ENCODE data around the gene SPRED1.

Gene SPRED1

GRCh38 chr15:38254051-38254883 lies 1.6 kb downstream of the SPRED1 start:
- in situ Hi-C loops (cut with HindIII; ENCODE audit: low pct_ligation_motif_present, low sequenced_read_pairs): no loop called here
- Histone ChIP-seq H3K4me3 (ENCODE audit: low read depth, low read length) (peak overlapping the region; percentile 90), H3K27ac (peak overlapping the region; percentile 86), H3K36me3 (replicated peaks) (no peaks in the 10 kb centered on the region), H3K27me3 (replicated peaks) (no peaks in the 10 kb centered on the region)
- TF ChIP-seq CTCF (IDR thresholded peaks at IDR 0.05; ENCODE audit: low read depth, low read length, missing control alignments): no peak
- peak; percentile 57 for DNase-seq

- in situ Hi-C loops (cut with HindIII; ENCODE audit: low pct_ligation_motif_present, low sequenced_read_pairs): no loop called here
- DNase-seq: no peak
- H3K27ac ChIP-seq: no peak overlapping the region
- H3K36me3 ChIP-seq (replicated peaks): no peaks in the 10 kb centered on the region
- H3K27me3 ChIP-seq (replicated peaks): no peaks in the 10 kb centered on the region
- peak overlapping the region; percentile 90 for H3K4me3 ChIP-seq (ENCODE audit: low read depth, low read length)
- TF ChIP-seq CTCF (IDR thresholded peaks at IDR 0.05; ENCODE audit: low read depth, low read length, missing control alignments): no peak
Measured at GRCh38 chr15:38255690-38256089, 3.1 kb downstream of the SPRED1 start.

- no peak overlapping the region for H3K27ac ChIP-seq
- no peaks in the 10 kb centered on the region for H3K36me3 ChIP-seq (replicated peaks)
- in situ Hi-C loops (cut with HindIII; ENCODE audit: low pct_ligation_motif_present, low sequenced_read_pairs): no loop called here
- no peak for DNase-seq
- TF ChIP-seq CTCF (IDR thresholded peaks at IDR 0.05; ENCODE audit: low read depth, low read length, missing control alignments): no peak
- H3K27me3 ChIP-seq (replicated peaks): no peaks in the 10 kb centered on the region
- H3K4me3 ChIP-seq (ENCODE audit: low read depth, low read length): peak overlapping the region; percentile 90
Measured at GRCh38 chr15:38257676-38258075, 5.0 kb downstream of the SPRED1 start.

- in situ Hi-C loops (cut with HindIII; ENCODE audit: low pct_ligation_motif_present, low sequenced_read_pairs): no loop called here
- H3K27me3 ChIP-seq (replicated peaks): no peaks in the 10 kb centered on the region
- H3K27ac ChIP-seq: no peak overlapping the region
- H3K4me3 ChIP-seq (ENCODE audit: low read depth, low read length): no peak overlapping the region
- no peaks in the 10 kb centered on the region for H3K36me3 ChIP-seq (replicated peaks)
- no peak for DNase-seq
- TF ChIP-seq CTCF (IDR thresholded peaks at IDR 0.05; ENCODE audit: low read depth, low read length, missing control alignments): no peak
Measured at GRCh38 chr15:38259134-38259533, 6.5 kb downstream of the SPRED1 start.

- Histone ChIP-seq H3K4me3 (ENCODE audit: low read depth, low read length) (no peak overlapping the region), H3K27me3 (replicated peaks) (no peaks in the 10 kb centered on the region), H3K36me3 (replicated peaks) (no peaks in the 10 kb centered on the region), H3K27ac (no peak overlapping the region)
- in situ Hi-C loops (cut with HindIII; ENCODE audit: low pct_ligation_motif_present, low sequenced_read_pairs): no loop called here
- DNase-seq: peak; percentile 63
- TF ChIP-seq CTCF (IDR thresholded peaks at IDR 0.05; ENCODE audit: low read depth, low read length, missing control alignments): peak; percentile 43
Measured at GRCh38 chr15:38260077-38260476, 7.4 kb downstream of the SPRED1 start.

- in situ Hi-C loops (cut with HindIII; ENCODE audit: low pct_ligation_motif_present, low sequenced_read_pairs): no loop called here
- DNase-seq: no peak
- Histone ChIP-seq H3K36me3 (replicated peaks) (no peaks in the 10 kb centered on the region), H3K27ac (no peak overlapping the region), H3K4me3 (ENCODE audit: low read depth, low read length) (no peak overlapping the region), H3K27me3 (replicated peaks) (no peaks in the 10 kb centered on the region)
- no peak for TF ChIP-seq CTCF (IDR thresholded peaks at IDR 0.05; ENCODE audit: low read depth, low read length, missing control alignments)
Measured at GRCh38 chr15:38263251-38263650, 10.6 kb downstream of the SPRED1 start.
